GM21390 (cell line): ENCODE results near the gene NUTF2.
"Not testable (repeated sequence)": the region's sequence is repeated elsewhere in the genome, so short reads cannot be mapped to it uniquely, and the experiment has no call there.

ENCODE experiments used
- ATAC-seq: cut with Tn5 transposase; IDR thresholded peaks from one replicate; pipeline ENCODE4 v1.9.1; 2021; ENCODE audit not compliant: unreplicated experiment

The NUTF2 gene

GRCh38 chr16:67837190-67837589 is 9.5 kb upstream of the NUTF2 start:
- not testable (repeated sequence) for ATAC-seq

- ATAC-seq = no peak
Measured at GRCh38 chr16:67837811-67838210, 8.9 kb upstream of the NUTF2 start.

GRCh38 chr16:67841198-67841815 is 5.4 kb upstream of the NUTF2 start:
- ATAC-seq = no peak

- ATAC-seq = peak; percentile 42
Measured at GRCh38 chr16:67841816-67842508, 4.8 kb upstream of the NUTF2 start, which contains the start of gene THAP11. Gene THAP11, plus strand, starts transcription at chr16:67842320. Its CDS starts 235 bp downstream, at chr16:67842555.

GRCh38 chr16:67842509-67843342 is 4.0 kb upstream of the NUTF2 start:
- peak; percentile 10 for ATAC-seq

GRCh38 chr16:67843343-67843765 is 3.4 kb upstream of the NUTF2 start:
- ATAC-seq = no peak

- ATAC-seq = no peak
Measured at GRCh38 chr16:67844497-67844896, 2.2 kb upstream of the NUTF2 start.

GRCh38 chr16:67845291-67846062 is 1.3 kb upstream of the NUTF2 start:
- no peak for ATAC-seq

GRCh38 chr16:67846063-67846319 is 742 bp upstream of the NUTF2 start:
- no peak for ATAC-seq

- peak; percentile 40 for ATAC-seq
Measured at GRCh38 chr16:67847064-67847861, 530 bp downstream of the NUTF2 start, which contains the start of gene CENPT. Gene CENPT, minus strand, starts transcription at chr16:67847693. Its CDS starts 13,834 bp downstream, at chr16:67833859.

GRCh38 chr16:67848118-67848517 is 1.4 kb downstream of the NUTF2 start:
- ATAC-seq = no peak

- ATAC-seq = no peak
Measured at GRCh38 chr16:67853670-67854069, 6.9 kb downstream of the NUTF2 start.

GRCh38 chr16:67855789-67856188 is 9.1 kb downstream of the NUTF2 start:
- no peak for ATAC-seq

- no peak for ATAC-seq
Measured at GRCh38 chr16:67856927-67857546, 10.3 kb downstream of the NUTF2 start.

- no peak for ATAC-seq
Measured at GRCh38 chr16:67857547-67858233, 11.0 kb downstream of the NUTF2 start.

GRCh38 chr16:67858500-67858899 is 11.8 kb downstream of the NUTF2 start:
- ATAC-seq = no peak

- ATAC-seq = no peak
Measured at GRCh38 chr16:67860589-67861398, 14.1 kb downstream of the NUTF2 start.

- ATAC-seq = no peak
Measured at GRCh38 chr16:67861877-67862276, 15.1 kb downstream of the NUTF2 start.
